Renal pelvis (tissue), 4 donors: ENCODE measurements around the gene CAPN15. TPM values are rescaled to one million over a fixed set of nuclear protein-coding genes. Genes with fewer than 3 reads are reported as not detected.

Experiments
- DNase-seq: peaks from one replicate; pipeline ENCODE4 v3.0.0-alpha.2; 2013
- polyA plus RNA-seq, 3 donors: library from polyadenylated mRNA; unstranded; fragments of 120-200 nt; gene quantifications; one replicate each; pipeline ENCODE4 v1.2.1, GENCODE V29; 2013; ENCODE audit not compliant: insufficient read length in 3 of 3

Gene CAPN15
- polyA plus RNA-seq, 3 donors: 33.2 to 40.3 (median 36.7) TPM

- no peak for DNase-seq
Observed at GRCh38 chr16:540645-541340, 13.3 kb downstream of the CAPN15 start.

DNA sequence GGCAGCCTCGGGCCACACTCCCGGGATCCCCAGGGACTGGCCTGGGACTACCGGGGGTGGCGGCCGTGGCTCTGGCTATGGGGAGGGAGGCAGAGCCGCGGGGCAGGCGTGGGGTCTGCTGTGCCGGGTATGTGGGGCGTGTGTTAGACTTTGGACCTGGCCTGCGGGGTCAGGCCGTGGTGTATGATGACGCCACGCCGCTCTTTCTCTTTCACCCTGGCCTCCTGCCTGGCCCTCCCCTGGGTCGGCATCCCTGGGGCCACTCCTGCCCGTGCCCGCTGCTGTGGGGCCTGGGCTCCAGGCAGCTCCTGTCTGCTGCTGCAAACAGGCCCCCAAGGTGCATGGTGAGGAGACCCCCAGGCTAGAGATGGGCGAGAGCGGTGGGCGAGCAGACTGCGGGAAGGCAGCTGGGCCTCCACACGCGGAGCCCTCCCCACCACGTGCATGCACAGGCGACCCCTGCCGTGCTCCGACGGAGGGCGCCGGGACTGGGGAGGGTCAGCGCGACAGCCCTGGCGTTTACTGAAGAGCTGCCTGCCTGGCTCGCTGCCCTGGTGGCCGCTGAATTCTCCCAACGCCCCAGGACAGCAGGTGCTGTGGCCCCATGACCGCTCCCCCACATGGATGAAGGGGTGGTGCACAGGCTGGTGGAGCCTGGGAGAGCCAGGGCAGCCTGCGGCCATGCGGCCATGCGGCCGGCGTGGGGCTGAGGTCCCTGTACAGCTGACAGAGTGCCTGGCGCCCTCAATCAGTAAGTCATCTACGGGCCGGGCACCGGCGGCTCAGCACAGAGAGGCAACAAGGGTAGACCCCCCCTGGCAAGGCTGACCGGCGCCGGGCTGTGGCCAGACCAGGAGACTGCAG is 16.0 kb downstream of the CAPN15 start:
- DNase-seq: no peak

GRCh38 chr16:544517-544916 is 17.0 kb downstream of the CAPN15 start:
- DNase-seq: no peak

GRCh38 chr16:546909-547770 is 19.6 kb downstream of the CAPN15 start:
- no peak for DNase-seq

DNA sequence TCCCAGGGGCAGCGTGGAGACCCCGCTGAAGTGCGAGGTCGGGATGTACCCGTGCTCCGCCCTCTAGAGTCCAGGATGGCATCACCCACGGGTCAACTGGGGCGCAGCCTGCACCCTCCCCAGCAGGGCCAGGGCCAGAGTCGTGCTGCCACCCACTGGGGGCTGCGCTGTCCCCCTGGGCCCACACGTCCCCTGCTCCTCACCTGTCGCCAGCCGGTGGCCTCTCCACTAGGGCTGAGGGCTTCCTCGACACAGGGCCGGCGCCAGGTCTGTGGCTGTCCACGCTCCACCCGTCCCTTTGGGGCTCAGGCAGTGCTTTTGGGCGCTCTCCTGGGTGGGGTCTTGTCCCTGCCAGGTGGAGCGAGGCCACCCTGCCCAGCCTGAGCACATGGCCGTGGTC is 21.1 kb downstream of the CAPN15 start:
- no peak for DNase-seq

GRCh38 chr16:549544-550263 is 22.2 kb downstream of the CAPN15 start:
- DNase-seq: no peak

DNA sequence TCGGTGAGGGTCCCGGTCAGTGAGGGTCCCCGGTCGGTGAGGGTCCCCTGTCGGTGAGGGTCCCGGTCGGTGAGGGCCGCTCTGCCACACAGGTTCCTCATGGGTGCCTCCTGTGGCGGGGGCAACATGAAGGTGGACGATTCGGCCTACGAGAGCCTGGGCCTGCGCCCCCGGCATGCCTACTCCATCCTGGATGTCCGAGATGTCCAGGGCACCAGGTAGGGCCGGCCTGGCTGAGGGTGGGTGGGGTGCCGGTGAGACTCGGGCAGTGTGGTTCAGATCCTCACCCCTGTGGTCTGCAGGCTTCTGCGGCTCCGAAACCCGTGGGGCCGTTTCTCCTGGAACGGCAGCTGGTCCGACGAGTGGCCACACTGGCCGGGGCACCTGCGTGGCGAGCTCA is 23.7 kb downstream of the CAPN15 start:
- no peak for DNase-seq

GRCh38 chr16:552171-552570 is 24.7 kb downstream of the CAPN15 start:
- DNase-seq: no peak

DNA sequence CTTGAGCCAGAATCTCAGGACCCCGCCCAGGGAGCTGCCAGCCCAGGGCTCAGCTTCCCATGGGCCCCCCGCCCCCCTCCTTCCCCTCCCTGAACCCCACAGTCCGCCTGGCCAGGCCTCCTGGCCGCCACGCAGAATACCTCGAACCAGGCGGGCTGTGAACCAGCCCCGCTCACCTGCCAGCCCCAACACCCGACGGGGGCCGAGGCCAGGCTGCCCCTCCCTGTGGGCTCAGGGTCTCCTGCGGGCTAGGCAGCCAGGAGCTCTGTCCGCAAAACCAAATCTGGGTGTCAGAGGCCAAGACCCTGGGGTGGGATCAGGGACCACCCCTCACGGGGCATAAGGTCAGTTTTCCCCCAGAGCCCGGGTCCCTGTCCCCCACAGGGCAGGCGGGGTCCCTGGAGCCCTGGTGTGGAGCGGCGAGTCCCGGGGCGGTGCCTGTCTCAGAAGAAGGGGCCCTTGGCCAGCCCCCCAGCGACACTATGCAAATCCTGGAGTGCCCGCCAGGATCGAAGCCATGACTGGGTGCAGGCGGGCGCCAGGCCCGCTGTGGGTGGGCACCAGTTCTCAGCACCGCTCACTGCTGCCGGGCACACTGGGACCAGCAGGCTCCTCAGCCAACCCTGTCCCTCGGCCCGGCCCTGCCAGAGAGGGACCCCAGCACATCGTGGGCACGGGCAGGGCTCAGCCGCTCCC is 26.2 kb downstream of the CAPN15 start:
- DNase-seq: no peak

- DNase-seq: no peak
Observed at GRCh38 chr16:554297-554621, 26.7 kb downstream of the CAPN15 start.

- DNase-seq: no peak
Observed at GRCh38 chr16:554640-555365, 27.3 kb downstream of the CAPN15 start.

DNA sequence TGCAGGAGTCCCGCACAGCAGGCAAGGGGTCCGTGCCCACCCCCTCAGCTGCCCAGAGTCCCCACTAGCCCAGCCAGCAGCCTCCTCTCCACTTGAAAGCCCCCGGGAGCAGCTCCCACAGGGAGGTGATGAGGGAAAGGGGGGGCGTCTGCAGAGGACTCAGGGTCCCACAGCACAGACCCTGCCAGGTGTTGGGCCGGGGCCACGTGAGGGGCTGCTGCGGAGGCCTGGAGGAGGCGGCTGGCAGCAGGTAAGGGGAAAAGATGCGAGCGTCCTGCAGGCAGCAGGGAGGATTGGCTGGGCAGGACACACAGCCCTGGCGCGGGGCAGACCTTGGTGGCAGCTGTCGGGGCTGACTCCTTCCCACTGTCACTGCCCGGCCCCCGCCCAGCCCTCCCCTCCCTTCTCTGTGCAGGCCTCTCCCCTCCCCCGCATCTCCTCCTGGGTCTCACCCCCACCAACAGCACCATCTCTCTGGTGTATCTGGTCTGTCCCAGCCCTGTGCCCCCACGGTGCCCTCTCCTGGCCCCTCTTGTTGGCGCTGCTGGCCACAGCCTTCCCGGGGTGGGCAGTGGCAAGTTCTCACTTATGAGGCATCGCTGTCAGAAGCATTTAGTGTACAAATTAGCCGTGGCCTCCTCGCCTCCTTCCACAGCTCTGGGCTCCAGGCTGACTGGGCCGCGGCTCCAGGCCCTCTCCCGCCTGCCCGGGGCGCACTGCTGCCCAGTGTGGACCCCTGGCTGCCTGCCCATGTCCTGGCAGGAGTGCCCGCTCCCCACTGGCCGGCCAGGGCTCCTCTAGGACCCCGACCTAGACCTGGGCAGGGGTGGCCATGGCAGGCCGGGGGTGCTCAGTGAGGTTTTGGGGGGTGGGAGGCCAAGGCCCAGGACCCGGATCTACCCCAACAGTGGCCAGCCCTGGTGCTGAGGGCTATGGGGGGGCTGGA is 28.3 kb downstream of the CAPN15 start:
- DNase-seq: no peak

GRCh38 chr16:556474-557173 is 29.1 kb downstream of the CAPN15 start:
- DNase-seq: no peak

- no peak for DNase-seq
Observed at GRCh38 chr16:557463-558297, 30.2 kb downstream of the CAPN15 start.

- no peak for DNase-seq
Observed at GRCh38 chr16:558298-559020, 30.9 kb downstream of the CAPN15 start.

DNA sequence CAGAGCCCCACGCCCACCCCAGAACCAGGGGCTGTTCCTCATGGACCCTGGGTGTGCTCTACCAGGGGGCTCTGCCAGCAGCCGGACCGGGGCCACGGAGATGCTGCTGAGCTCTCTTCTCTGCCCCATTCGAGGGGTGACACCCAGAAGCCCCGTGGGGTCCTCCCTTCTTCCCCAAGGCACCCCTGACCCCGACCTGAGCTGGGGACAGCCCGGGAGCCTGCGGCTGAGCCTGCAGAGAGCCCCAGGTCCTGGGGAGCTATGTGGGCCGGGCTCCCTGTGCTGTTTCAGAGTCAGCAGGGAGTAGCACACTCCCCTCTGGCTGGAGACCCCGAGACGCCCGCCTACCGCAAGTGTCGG is 31.5 kb downstream of the CAPN15 start:
- DNase-seq: no peak
